A172 (cell line): ENCODE results near the gene TNFRSF13B. TPM values are rescaled to one million over a fixed set of nuclear protein-coding genes. Genes with fewer than 3 reads are reported as not detected.
"Not testable (repeated sequence)": the region's sequence is repeated elsewhere in the genome, so short reads cannot be mapped to it uniquely, and the experiment has no call there.

ENCODE experiments used
- DNase-seq: peaks from one replicate; pipeline ENCODE4 v3.0.0-alpha.2; 2015; ENCODE audit warnings: low spot score
- total RNA-seq: library from RNA; depleted of rRNA; stranded (reverse); fragments of >200 nt; shearing (Covaris generic); gene quantifications from 2 replicates; pipeline ENCODE4 v1.2.3, GENCODE V29; 2014

Gene TNFRSF13B
- total RNA-seq, 1 experiment from 2014 or later, result not detected

- peak; percentile 35 for DNase-seq
These were observed 15.3 kb upstream of the TNFRSF13B start for GRCh38 chr17:16987066-16987829.

DNA sequence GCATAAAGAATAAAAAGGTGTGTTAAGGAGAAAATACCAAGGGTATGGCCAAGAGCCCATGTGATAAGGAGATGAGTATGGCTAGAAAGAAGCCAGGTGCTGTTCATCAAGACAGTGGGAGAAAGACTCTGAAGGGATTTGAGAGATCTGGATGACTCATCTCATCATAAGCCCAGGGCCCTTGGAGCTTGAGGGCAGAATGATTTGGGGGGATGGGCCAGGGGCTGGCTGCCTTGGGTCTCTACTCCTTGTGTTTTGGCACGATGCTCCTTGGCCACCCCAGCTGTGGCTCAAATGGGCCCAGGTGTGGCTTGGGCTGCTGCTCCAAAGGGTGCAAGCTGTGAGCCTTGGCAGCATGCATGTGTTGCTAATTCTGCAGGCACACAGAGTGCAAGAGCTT, 14.5 kb upstream of the TNFRSF13B start:
- peak; percentile 82 for DNase-seq

DNA sequence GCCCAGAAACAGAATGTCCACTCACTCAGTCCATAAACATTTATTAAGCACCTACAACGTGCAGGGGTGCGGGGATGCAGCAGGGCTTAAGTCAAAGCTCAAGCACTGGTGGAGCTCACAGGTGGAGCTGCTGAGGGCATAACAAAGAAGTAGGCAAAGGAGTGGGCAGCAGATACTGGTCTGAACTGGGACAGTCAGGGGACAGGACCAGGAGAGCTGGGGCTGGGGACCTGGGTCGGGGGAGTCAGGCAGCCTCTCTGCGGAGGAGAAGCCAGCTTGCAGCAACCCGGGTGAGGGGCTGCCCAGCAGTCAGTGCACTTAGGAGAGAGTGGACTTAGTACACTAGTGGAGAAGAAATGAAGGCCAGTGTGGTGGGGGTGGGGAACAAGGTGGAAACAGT, 10.0 kb upstream of the TNFRSF13B start:
- DNase-seq, result no peak

DNA sequence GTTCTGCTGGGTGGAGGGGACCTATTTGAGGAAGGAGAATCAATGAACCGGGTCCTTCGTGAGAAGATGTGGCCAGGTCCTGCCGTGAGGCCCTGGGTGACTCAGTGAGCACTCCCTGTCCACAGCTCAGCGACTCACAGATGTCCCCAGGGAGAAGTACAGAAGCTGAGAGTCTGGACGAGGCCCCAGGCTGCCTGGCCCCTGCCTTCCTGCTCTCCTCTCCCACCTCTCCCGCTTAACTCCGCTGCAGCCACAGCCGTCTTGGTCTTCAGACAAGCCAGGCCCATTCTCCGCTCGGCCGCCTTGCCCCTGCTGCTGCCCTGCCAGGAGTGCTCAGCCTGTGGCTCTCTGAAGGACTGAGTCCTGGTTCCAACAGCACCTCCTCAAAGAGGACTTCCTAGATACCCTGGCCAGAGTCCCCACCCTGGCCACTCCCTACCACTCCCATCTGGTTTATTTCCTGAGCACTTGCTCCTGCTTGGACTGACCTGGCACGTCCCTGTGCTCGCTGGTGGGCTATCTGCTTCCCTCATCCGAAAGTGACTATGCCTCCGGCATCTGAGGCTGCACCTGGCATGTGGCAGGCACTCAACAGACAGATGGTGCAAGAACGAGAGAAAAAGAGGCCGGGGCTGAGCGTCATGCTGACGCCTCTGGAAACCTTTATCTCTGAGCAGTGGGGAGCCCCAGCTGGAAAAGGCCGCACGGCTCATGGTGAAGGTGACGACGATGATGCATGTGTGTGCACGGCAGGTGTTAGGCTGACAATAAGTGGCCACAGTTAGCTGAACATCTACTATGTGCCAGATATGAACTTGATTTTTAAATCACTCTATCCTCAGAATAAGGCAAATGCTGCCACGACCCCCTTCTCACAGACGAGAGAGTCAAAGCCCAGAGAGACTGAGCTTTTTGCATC, 9.2 kb upstream of the TNFRSF13B start:
- DNase-seq, result peak; percentile 26

GRCh38 chr17:16980061-16980460, 8.1 kb upstream of the TNFRSF13B start:
- no peak for DNase-seq

DNA sequence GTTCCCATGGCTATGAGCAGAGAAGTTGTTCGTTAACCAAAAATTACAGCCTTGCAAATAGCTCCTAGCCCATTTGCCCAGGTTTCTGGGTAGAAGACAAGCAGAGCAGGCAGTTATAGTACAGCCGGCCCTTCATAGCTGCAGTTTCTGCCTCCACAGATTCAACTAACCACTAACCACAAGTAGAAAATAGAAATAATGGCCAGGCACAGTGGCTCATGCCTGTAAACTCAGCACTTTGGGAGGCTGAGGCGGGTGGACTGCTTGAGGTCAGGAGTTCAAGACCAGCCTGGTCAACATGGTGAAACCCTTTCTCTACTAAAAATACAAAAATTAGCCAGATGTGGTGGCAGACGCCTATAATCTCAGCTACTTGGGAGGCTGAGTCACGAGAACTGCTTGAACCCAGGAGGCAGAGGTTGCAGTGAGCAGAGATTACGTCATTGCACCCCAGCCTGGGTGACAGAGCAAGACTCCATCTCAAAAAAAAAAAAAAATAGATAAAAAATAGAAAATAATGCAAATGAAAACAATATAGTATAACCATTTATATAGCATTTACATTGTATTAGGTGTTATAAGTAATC, 7.4 kb upstream of the TNFRSF13B start:
- DNase-seq, result not testable (repeated sequence)

- DNase-seq, result peak; percentile 68
These were observed 6.0 kb upstream of the TNFRSF13B start for GRCh38 chr17:16977932-16978331.

- no peak for DNase-seq
These were observed 5.0 kb upstream of the TNFRSF13B start for GRCh38 chr17:16976725-16977550.

GRCh38 chr17:16975744-16976625, 4.1 kb upstream of the TNFRSF13B start:
- no peak for DNase-seq

- DNase-seq, result no peak
These were observed 3.3 kb upstream of the TNFRSF13B start for GRCh38 chr17:16975277-16975651.

DNA sequence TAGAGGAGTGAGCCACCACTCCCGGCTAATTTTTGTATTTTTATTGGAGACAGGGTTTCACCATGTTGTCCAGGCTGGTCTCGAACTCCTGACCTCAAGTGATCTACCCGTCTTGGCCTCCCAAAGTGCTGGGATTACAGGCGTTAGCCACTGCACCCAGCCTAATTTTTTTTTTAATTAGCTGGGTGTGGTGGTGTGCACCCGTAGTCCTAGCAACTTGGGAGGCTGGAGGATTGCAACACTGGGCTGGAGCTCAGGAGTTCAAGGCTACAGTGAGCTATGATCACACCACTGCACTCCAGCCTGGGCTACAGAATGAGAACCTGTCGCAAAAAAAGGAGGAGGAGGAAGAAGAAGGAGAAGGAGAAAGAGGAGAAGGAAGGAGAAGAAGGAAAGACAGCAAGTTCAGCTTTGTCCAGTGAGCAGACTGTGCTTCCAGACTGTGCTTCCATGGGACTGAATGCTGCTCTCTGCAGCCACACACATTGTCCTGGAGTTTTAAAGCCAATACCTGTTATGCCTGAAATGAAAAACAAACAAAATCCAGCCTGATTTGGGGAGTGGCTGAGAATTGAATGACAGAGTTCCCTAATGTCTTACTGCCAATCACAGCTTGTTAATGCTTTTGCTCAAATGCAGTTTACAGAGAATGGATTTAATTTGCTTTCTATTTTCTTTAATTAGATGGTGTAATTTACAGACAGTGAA, 2.8 kb upstream of the TNFRSF13B start:
- no peak for DNase-seq

DNA sequence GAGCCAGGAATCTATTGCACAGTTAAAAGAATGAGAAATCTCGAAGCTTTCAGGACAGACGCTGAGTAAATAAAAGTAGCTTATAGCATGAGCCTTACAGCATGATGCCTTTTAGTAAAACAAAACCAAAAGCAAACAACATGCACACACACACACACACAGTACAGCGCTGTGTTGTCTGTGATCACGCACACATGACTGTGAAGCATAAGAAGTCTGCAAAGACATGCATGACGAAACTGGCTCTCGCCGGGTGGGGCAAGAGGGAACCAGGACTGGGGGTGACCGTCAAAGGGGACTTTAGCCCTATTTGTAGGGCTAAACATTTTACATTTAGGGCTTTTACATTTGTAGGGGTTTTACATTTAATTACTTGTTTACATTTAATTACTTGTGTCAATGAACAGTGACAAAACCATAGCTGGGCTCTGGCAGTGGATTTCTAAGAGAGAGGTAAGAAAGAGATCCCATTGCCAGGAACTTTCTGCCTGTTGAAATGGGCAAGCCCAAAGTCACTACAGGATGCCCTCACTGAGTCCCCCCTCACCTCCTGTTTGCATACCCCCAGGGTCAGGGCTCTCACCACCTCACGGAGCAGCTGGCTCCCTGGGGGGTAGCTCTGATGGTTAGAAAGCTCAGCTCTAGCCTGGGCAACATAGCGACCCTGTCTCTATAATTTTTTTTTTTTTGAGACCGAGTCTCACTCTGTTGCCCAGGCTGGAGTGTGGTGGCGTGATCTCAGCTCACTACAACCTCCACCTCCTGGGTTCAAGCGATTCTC, 2.0 kb upstream of the TNFRSF13B start:
- DNase-seq, result no peak

DNA sequence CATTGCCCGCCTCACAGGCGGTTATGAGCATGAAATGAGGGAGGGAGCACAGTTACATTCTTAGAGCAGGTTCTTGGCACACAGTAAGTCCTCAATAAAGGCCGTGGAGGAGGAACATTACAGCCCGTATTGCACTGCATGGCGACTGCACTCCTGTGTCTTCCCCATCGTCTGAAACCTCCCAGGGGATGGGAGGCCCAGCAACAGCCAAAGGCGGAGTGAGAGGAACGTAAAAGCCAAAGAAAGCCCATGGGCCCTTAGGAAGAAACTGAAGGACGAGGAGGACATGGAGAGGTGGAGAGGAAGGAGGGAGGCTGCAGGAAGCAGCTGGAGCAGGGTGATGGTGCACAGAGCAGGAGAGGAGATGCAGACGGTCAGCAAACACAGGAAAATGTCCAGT, 1.1 kb upstream of the TNFRSF13B start:
- not testable (repeated sequence) for DNase-seq

DNA sequence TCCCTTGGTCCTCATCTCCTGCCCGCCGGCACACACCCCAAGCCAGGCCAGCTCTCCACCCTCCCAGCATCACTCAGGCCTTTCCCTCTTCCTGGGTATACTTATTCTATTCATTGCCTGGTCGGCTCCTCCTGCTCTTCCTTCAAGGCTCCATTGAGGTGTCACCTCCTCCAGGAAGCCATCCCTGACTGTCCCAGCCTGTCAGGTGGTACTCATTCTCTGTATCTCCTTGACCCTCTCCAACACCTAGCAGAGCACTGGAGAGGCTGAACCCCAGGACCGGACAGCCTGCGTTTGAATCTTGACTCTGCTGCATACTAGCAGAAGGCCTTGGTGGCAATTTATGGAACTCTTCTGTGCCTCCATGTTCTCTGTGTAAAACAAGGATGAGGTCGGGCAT, 428 bp upstream of the TNFRSF13B start:
- no peak for DNase-seq

GRCh38 chr17:16969931-16970906, 1.7 kb downstream of the TNFRSF13B start:
- no peak for DNase-seq

- no peak for DNase-seq
These were observed 3.1 kb downstream of the TNFRSF13B start for GRCh38 chr17:16968786-16969185.

- peak; percentile 72 for DNase-seq
These were observed 9.1 kb downstream of the TNFRSF13B start for GRCh38 chr17:16962804-16963203.

DNA sequence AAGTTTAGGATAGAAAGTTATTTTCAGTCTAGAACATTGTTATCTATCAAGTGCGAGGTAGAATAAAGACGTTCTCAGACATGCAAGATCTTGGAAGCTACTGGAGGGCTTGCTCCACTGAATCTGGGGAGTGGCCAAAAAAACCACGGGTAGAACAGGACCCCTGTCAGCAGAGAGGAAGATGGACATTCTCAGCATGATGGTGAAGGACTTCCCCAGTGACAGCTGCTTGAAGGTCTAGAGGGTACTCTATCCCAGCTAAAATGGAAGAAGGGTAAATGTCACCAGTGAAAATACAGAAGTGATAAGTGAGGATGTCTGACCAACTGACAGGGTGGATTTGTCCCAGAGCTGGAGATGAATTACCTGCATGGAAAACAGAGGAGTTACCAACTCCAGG, 10.1 kb downstream of the TNFRSF13B start:
- DNase-seq, result no peak
